LNCAP (cell line): ENCODE data around the gene ARHGAP23.

ENCODE experiments used
- CTCF ChIP-seq: fragments of 450-650 bp; IDR thresholded peaks from 2 replicates; pipeline ENCODE4 v1.5.1; 2017; ENCODE audit warnings: mild to moderate bottlenecking

ARHGAP23 gene

GRCh38 chr17:38512473-38513058, 84.3 kb downstream of the ARHGAP23 start:
- no peak for TF ChIP-seq CTCF

- TF ChIP-seq CTCF = no peak
Measured at GRCh38 chr17:38532451-38532850, 104.2 kb downstream of the ARHGAP23 start.

- TF ChIP-seq CTCF = no peak
Measured at GRCh38 chr17:38533241-38533640, 105.0 kb downstream of the ARHGAP23 start.

GRCh38 chr17:38533866-38534497, 105.7 kb downstream of the ARHGAP23 start:
- TF ChIP-seq CTCF = no peak

GRCh38 chr17:38534498-38534885, 106.2 kb downstream of the ARHGAP23 start:
- TF ChIP-seq CTCF = no peak

- TF ChIP-seq CTCF = no peak
Measured at GRCh38 chr17:38535886-38536285, 107.6 kb downstream of the ARHGAP23 start.

- TF ChIP-seq CTCF = no peak
Measured at GRCh38 chr17:38536661-38537060, 108.4 kb downstream of the ARHGAP23 start.

- TF ChIP-seq CTCF = no peak
Measured at GRCh38 chr17:38538906-38539305, 110.6 kb downstream of the ARHGAP23 start.
